ENCODE results near the gene LAMA4.

Gene LAMA4

DNA sequence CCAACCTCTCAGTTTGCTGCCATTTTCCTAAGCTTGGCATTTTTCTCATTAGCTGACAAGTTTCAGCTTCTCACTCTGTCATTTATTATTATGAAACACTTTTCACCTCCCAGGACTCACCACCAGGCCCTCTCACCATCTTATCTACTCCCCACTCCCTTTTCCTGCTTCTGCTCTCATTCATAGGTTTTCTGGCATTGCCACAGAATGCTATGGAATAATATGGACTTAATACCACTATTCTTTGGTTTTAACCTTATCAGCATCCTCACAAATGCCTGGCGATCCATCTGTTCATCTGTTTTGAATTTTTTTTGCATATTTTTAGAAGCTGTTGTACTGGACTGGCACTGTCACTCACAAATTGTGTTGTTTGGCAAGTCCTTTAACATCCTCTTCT lies 16.4 kb upstream of the LAMA4 start:
- no peak for DNase-seq

DNA sequence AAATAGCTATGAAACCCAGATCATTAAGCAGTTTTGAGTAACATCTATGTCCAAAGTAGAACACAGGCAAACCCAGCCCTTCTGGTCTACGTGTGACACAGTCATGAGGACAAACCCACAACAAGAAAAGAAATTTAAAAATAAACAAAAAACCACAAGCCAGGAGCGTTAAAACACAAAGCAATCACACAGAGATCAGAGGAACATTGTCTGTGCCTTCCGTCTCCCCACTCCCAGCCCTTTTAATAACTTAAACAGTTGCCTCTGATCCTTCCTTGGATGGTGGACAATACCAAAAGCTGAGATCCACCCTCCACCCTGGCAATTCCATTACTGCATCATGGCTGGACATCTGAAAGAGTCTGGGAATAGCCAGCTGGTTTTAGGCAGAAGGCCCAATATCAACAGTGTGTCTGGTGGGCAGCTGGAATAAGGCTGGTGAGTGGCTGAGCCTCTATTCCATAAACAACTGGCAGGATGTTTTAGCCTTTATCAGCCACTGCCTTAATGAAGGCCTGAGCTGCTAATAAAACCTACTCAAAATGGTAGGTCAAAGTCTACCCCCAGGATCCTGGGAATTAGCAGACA lies 15.7 kb upstream of the LAMA4 start:
- DNase-seq, result no peak

DNA sequence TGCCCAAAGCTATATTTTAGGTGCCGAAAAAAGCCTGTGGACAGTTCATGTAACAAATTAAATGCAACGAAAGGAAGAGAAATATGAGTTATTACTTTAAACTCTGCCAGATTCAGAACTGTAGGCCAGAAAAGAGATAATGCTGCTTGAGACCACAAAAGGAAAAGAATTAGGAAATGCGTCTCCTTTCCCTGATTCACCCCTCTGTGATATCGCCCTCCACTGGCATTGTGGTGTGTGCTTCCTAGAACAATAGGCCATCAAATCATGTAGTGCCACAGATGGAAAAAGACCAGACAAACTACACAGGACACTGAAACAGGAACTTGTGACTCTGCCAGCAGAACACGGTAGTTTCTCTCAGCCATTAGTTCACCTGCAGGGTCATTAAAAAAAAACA lies 14.7 kb upstream of the LAMA4 start:
- DNase-seq, result no peak

DNA sequence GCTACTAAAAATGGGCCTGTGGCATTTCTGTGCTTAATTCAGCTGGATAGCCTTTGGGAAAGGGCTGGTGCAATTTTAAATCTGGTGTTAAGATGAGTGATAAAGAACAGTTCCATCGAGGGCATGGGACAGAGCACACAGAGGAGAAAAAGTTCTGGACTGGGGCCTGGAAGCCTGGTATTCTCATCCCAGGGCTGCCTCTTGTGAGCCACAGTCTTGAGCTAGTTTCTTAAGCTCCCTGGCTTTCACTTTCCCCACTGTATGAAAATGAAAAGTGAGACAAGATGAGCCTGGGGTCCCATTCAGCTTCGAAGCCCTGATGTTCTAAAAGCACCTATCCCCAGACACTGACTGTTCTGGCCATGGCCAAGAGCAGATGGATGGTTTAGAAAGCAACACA lies 14.3 kb upstream of the LAMA4 start:
- no peak for DNase-seq

DNA sequence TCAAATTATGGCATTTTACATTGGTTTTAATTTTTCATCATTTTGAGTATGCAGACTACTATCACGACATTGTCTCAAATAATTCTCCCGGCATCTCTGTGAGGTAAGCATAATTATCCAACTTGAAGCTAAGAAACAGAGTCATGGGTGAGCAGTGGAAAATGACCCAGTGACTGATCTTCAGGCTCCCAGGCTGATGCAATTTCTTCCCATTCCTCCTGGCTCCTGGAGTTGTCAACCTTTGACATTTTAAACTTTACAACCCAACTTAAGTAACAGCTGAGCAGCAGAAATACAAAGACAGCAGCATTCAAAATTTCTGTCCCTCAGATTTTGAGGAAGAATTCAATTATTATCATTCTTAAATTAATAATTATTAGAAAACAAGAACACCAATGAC lies 13.7 kb upstream of the LAMA4 start:
- no peak for DNase-seq

DNA sequence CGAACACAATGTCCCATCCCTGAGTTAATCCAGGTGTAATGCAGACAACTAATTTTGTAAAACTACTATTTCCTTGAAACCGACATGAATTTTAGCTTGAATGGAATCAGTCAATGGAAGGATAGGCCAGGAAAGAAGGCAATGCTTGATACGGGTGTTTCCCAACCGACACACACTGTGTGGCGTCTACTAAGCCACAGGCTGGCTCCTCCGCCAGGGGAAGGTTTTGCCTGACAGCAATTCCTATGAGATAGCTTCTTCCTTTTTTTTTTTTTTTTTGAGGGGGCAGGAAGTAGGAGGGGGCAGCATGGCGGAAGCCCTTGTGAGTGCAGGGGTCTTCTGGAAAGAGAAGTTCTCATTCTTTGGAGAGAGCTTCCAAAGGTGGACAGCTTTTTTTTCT lies 12.0 kb upstream of the LAMA4 start:
- no peak for DNase-seq

DNA sequence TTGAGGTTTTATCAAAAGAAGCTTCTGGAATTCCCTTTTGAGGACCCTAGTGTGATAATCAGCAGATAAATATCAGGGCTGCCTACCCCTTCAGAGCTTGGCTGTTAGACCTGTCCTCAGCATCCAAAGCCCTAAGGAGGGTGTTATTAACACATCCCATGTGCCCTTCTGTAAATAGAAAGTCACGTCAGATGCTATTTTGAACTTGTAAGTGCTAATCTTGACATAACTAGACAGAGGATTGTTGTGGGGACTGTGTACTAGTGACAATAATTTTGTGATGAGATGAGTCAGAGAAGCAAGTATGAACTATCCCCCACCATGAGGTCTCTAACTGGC lies 4.9 kb upstream of the LAMA4 start:
- DNase-seq, result no peak

DNA sequence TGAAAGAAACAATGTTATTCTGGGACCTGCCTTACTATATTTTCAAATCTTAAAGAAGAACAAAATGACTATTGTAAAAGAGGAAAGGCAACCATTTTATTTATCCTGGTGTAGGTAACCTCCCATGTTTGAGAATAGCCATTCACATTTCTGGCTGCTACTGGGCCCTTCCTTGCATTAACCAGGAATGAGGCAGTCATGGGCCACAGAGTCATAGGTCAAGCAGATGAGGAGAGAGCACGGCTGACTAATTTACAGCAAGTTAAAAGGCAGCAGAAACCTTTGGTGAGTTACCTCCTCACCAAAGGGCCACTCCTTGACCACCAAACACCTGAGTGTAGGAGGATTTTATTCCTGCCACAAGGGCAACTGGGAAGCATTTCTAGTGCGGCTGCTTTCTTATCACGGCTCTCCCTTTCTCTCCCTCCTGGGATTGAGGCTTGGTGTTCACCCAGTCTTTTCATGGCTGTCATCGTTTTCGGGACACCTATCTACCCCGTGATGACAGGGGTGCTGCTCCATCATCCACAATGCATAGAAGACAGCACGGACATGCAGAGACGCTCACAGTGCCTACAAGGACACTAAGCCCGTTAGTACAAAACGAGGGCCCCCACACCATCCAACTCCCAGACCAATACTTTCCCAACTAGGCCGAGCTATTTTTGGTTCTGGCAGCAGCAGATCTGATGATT lies 4.4 kb upstream of the LAMA4 start:
- DNase-seq, result no peak

DNA sequence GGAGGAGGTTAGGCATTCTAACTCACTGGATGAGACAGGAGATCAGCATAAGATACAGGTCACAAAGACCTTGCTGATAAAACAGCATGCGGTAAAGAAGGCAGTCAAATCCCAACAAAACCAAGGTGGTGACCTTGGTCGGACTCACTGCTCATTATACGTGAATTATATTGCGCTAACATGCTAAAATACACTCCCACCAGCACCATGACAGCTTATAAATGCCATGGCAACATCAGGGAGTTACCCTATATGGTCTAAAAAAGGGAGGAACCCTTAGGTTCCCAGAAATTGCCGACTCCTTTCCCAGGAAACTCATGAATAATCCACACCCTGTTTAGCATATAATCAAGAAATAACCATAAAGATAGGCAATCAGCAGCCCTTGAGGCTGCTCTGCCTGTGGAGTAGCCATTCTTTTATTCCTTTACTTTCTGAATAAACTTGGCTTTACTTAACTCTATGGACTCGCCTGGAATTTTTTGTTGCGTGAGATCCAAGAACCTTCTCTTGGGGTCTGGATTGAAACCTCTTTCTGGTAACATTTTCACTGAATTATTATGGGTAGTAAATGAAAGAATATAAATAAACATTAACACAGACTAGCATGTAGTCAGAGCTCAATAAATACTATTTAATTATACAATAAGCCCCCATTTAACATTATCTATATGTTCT lies 3.0 kb upstream of the LAMA4 start:
- DNase-seq, result no peak

DNA sequence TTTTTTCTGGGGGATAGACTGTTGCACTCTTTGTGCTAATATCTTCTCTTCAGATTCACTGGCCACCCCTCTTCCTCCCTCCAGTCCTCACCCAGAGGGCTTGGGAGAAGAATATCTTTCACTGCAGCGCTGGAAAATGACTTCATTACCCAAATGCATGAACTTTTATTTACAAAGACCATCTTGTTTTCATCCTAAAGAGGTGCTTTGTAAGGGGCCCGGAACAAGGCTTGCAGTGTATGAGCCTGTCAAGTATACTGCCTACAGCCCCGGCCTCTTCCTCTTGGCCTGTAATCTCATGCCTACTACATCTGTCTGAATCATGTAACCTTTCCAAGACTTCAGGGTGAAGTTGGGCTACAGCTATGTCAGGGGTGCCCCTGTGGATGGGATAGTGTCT lies 554 bp upstream of the LAMA4 start:
- DNase-seq, result no peak

DNA sequence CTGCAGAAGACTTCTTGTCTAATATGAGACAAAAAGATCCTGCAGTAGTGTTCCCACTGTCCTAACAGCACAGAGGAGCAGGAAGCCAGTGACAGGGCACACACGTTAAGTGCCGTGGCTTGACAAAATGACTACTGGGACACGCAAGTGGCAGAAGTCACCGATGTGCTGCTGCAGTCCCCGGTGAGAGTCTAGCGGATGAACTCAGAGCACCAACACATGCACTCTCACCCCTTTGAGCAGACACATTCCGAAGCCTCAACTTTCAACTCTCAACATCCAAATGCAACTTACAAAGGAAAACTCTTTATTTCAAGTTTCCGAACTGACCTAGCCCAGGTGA lies 898 bp downstream of the LAMA4 start:
- no peak for DNase-seq

DNA sequence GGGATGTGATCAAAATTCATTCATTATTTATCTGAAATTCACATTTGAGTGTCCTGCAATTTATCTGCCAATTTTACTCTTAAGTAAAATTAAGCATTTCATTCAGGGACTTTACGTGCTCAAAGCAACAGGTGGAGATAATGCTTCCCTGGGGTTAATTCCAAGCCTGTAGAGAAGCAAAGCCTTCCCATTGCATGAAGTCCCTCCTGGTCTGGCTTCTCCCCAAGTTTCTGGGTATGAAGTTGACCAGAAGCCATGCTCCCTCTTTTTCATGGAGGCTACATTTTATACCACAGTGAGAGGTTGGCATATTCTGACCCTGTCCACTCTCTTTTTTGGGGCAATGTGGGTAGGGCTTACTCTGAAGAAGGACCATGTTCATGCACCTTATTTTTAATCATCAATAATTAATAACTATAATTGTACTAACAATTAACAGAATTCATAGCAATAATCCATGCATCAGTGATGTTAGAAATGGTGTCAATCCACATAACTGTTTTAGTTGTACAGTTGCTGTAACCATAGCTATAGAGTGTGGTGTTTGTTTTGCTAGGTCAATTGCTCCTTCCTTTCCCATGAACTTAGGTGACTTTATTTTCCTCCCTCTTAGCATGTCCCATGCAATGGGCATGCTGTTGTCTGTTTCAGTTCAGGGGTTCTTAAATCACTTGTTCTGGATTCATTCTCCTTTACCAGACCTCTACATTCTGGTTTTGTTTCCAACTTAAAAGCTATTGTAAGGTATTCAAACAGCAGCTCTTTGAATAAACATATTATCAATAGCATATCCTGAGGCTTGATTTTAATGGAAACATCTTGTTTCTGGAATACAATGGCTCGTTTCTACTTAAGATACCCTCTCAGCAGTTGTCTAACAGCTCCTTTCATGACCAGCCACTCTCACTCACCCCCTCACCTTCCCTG lies 1.5 kb downstream of the LAMA4 start:
- DNase-seq, result no peak

DNA sequence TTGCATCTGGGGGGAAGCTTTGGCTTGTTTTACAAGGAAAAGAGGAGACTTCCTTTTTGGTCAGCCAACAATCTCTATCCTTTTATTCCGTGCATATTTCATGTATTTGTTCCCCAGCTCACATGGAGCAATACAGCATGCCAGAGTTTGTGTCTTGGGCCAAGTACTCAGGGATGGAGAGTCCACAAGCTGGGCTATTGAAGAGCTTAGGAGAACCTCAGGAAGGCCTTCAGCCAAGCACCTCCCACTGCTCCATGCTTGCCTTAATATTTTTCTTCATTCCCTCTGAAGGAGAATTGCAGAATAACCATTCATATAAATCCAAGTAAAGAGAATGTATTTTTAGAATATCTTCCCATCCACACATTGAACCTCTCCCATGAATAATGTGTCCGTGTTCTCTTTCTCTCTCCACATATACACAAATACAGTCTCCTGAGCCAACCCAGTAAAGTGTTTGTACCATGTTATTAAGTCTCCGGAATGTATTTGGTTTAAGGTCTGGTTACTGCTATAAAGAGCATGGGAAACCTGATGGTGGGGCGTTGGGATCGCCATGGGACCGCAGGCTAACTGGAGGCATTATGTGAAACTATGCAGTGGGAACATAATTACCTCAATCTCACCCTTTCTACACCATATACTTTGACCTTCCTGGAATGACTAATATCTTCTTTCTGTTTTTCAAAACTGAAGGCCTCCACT lies 3.0 kb downstream of the LAMA4 start:
- DNase-seq, result no peak

DNA sequence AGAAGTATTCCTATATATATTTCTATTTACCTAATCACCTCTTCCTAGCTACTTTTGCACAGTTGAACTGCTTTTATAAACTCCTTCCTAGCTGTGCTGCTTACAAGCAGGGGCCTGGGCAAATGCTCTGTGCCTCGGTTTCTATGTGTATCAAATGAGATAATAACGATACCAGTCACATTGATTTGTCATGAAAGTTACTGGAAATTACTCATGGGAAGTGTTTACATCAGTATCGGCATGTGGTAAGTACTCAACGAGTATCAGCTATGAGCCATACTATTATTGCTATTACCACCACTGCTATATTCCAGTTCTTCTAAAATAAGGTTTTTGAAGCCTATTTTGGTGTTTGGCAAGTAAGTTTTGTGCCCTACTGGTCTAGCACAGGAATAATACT lies 4.9 kb downstream of the LAMA4 start:
- no peak for DNase-seq

DNA sequence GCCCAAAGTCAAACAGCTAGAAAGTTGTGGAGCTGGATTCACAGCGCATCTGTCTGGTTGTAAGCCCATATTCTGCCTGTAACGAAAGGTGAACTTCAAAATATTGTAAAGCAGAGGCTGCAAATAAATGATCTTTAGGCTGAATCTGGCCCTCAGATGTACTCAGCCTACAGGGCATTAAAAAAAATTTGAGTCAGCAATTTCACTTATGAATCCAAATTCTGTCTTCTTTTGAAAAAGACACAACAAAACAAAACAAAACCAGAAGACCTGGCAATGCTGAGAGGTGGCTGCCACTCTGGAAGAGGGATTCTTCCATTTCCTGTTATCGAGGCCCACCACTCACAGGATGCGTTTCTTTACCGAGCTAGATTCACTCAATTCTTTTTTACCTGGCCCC lies 7.1 kb downstream of the LAMA4 start:
- no peak for DNase-seq

DNA sequence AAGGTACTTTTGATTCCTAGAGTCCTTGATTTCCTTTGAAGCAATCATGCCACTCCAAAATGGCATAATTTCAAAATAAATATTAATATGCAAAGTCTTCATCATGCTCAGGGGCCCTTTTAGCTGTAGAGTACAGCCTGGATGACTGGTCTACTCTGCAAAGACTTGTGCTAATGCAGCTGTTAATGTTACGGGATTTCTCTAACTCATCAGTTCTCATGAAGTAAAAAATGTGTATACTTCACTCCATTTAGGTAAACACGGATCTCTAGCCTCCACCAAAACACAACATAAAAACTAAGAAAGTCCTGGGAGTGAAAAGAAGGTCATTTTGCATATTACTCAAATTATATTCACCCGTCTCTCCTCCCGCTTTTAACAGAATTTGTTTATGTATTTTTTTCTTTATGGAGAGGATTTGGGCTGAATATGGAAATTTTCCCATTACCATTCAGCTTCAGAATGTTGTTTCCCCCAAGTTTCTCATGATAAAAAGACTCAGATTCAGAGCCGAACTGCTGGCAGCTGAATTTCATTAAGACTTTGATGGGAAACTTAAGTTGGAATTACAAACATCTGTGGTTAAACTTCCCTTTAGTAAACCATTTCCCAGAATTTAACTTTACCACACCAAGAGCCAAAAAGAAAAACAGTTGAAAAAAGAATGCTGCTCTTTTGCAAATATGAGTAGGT lies 8.7 kb downstream of the LAMA4 start:
- no peak for DNase-seq

DNA sequence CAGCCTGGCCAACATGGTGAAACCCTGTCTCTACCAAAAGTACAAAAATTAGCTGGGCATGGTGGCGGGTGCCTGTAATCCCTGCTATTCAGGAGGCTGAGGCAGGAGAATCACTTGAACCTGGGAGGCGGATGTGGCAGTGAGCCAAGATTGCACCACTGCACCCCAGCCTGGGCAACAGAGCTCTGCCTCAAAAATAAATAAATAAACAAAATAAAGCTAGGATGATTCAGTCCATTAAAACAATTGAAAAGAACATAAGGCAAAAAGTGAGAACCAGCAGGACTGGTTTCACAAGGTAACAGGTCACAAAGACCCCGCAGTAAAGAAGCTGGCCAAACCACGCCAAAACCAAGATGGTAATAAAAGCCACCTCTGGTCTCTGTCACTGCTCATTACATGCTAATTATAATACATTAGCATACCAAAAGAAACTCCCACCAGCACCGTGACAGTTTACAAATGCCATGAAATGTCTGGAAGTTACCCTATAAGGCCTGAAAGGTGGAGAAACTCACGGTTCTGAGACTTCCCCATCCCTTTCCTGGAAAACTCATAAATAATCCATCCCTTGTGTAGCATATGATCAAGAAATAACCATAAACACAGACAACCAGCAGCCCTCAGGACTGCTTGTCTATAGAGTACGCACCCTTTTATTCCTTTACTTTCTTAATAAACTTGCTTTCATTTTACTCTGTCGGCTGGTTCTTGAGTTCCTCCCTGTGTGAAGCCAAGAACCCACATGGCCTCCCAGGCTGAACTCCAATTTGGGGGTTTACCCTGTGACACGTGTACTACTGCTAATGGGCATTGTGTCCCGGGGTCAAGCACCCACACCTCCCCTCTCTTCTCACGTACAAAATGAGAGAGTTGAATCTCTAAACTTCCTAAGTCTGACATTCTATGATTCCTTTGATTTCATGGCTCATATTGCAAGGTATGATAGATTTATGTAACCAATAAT lies 10.2 kb downstream of the LAMA4 start:
- DNase-seq, result no peak

DNA sequence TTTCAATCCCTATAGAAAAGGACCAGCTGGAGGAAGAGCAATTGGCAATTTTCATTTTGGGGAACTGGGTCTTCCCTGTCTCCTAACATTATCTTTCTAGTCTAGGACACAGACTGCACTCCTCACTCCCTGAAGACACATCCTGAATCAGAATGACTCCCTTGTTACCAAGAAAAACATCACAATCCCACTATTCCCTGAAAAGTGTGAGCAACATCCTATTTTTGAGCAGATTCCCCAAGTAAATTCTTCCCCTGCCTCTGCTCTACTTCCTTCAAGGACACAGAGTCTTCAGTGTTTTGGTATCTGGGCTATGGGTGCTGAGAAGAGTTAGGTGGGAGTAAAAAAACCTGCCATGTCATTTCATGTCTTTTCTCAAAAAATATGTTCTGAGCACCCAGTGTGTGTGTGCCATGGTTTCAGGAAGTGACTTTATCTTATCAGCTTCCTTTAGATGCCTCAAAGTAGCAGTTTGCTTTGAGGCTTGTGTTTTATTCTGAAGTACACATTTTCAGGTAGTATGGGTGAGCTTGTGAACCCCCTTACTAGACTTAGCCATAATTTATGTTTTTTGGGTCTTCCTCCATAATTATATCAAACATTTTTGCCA lies 12.4 kb downstream of the LAMA4 start:
- no peak for DNase-seq

DNA sequence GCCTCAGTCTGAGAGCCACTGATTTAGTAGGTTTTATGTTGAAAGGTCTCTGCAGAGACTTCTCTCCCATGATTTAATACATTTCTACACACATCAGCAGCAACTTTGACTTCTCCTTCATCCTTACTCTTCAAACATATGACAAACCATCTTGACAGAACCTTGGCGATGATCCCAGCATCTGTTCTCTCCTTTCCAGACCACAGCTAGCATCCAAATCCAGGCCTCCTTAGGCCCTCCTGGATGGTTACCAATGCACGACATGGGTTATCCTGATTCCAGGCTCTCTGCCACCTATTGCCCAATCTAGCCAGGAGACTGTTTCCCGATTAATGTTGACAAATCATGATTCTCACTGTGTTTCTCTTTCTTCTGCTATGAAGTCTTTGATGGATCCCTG lies 16.8 kb downstream of the LAMA4 start:
- DNase-seq, result no peak

DNA sequence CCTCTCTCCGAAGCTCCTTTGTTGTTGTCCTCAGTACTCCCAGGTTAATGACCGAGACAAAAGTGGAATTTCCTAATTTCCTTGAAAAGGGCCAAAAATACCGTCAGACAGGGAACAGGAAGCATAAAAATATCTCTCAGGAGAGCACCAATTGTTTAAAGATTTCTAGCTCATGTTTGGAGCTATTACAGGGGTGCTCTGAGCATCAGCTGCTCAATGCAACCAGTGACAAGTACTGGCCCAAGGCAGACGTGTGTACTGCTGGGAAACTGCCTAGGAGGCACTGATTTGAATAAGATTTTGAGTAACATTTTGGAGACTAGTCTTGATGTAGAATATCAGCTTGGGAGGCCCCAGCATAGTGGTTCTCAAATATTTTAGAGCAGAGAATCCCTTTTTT lies 17.3 kb downstream of the LAMA4 start:
- DNase-seq, result no peak

DNA sequence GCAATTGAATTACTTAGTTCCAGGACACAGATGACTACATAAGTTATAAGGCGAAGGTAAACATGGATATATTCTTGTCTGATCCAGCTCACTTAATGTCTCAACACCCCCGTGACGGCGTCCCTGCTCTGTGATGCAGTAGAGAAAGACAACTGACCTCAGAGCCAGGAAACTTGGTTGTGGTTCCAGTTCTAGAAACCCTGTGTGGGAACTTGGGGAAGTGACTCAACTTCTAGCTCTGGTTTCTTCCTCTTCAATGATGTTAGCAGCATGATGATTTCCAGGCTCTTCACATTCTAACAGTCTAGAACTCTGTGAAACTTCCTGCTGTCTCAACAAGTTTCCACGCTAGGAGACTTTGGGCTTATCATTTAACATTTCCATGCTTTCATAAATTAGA lies 18.4 kb downstream of the LAMA4 start:
- DNase-seq, result no peak
